Measurements from ENCODE around the gene SETDB2. TPM values are rescaled to one million over a fixed set of nuclear protein-coding genes. Genes with fewer than 3 reads are reported as not detected.
A peak's percentile ranks its signal among the peaks of the same experiment; 100 is the strongest.

The SETDB2 gene
- total and polyA plus RNA-seq, 4 experiments from 2014 or later, result 11.0 to 28.2 (median 21.6) TPM

DNA sequence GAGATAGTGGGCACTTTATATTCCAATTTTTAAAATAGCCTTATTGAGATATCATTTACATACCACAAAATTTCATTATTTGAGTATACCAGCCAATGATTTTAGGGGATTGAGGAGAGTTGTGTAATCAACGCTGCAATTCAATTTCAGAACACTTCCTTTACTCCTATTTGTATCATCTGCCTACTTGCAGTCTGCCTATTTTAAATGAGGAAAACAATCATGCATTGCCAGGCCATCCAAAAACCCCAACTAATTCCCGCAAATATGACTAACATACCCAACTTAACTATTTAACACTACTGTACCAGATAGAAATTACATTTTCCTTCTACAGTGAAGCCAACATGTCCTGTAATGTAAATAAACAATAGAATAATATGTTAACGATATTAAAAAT, 26.9 kb upstream of the SETDB2 start:
- CTCF ChIA-PET (ENCODE audit: partially characterized antibody), result interaction anchor here (0.8 kb wide), 1 partner anchor 29 kb away, joined by 3 read pairs; no protein-coding TSS in a partner anchor
- Mint-ChIP-seq H3K27me3 (peaks cover 0 to 2% of the 10 kb centered on the region in 2 donors), H3K9me3 (no peaks in the 10 kb centered on the region), H3K36me3 (peaks cover 0 to 8% of the 10 kb centered on the region in 2 donors), H3K4me3 (no peak overlapping the region), H3K27ac (no peak overlapping the region), H3K4me1 (no peaks in the 10 kb centered on the region)
- intact Hi-C loops (cut with micrococcal nuclease), result no loop called here
- Histone ChIP-seq H3K4me1 (ENCODE audit: insufficient read depth, low read length) (no peaks in the 10 kb centered on the region), H3K36me3 (ENCODE audit: insufficient read depth, low read length) (no peaks in the 10 kb centered on the region), H3K27me3 (ENCODE audit: insufficient read depth, low read length) (no peaks in the 10 kb centered on the region), H3K4me3 (ENCODE audit: low read length in 2 of 2) (no peak overlapping the region), H3K27ac (ENCODE audit: low read depth, low read length) (no peak overlapping the region), H3K9me3 (ENCODE audit: control insufficient read depth in 1 of 2, low read length in 2 of 2) (no peaks in the 10 kb centered on the region)
- DNase-seq, result no peak
- POLR2A ChIA-PET (ENCODE audit: partially characterized antibody), result no interaction called here

GRCh38 chr13:49418206-49418605, 25.9 kb upstream of the SETDB2 start:
- Mint-ChIP-seq H3K27ac (no peak overlapping the region), H3K9me3 (no peaks in the 10 kb centered on the region), H3K36me3 (peaks cover 0 to 2% of the 10 kb centered on the region in 2 donors), H3K27me3 (peaks cover 0 to 2% of the 10 kb centered on the region in 2 donors), H3K4me1 (no peaks in the 10 kb centered on the region), H3K4me3 (no peak overlapping the region)
- no peaks in the 10 kb centered on the region for H3K36me3 ChIP-seq (ENCODE audit: insufficient read depth, low read length)
- no peak overlapping the region for H3K4me3 ChIP-seq (ENCODE audit: low read length in 2 of 2)
- H3K27ac ChIP-seq (ENCODE audit: low read depth, low read length), result no peak overlapping the region
- H3K9me3 ChIP-seq (ENCODE audit: control insufficient read depth in 1 of 2, low read length in 2 of 2), result no peaks in the 10 kb centered on the region
- no peak for DNase-seq
- ChIA-PET POLR2A (ENCODE audit: partially characterized antibody) (no interaction called here), CTCF (ENCODE audit: partially characterized antibody) (interaction anchor here (0.8 kb wide), 1 partner anchor 28 kb away, joined by 3 read pairs; no protein-coding TSS in a partner anchor)
- H3K27me3 ChIP-seq (ENCODE audit: insufficient read depth, low read length), result no peaks in the 10 kb centered on the region
- H3K4me1 ChIP-seq (ENCODE audit: insufficient read depth, low read length), result no peaks in the 10 kb centered on the region
- intact Hi-C loops (cut with micrococcal nuclease), result no loop called here

DNA sequence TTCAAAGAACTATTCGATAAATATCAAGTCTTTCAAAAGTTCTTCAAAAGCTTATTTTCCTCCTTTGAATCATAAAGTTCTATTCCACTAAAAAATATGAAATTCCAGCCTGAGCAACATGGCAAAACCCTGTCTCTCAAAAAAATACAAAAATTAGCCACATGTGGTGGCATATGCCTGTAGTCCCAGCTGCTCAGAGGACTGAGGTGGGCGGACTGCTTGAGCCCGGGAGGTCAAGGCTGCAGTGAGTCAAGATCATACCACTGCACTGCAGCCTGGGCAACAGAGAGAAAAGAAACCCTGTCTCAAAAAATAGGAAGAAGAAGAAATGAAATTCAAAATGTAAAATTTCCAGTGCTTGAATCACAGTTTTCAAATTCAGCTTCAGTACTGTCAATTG, 24.8 kb upstream of the SETDB2 start:
- H3K9me3 Mint-ChIP-seq, result no peaks in the 10 kb centered on the region
- Histone ChIP-seq H3K4me3 (ENCODE audit: low read length in 2 of 2) (no peak overlapping the region), H3K27me3 (ENCODE audit: insufficient read depth, low read length) (no peaks in the 10 kb centered on the region), H3K27ac (ENCODE audit: low read depth, low read length) (no peak overlapping the region), H3K4me1 (ENCODE audit: insufficient read depth, low read length) (no peaks in the 10 kb centered on the region), H3K36me3 (ENCODE audit: insufficient read depth, low read length) (no peaks in the 10 kb centered on the region), H3K9me3 (ENCODE audit: control insufficient read depth in 1 of 2, low read length in 2 of 2) (no peaks in the 10 kb centered on the region)
- peaks cover 0 to 2% of the 10 kb centered on the region in 2 donors for H3K27me3 Mint-ChIP-seq
- ChIA-PET CTCF (ENCODE audit: partially characterized antibody) (interaction anchor here (2.2 kb wide), 1 partner anchor 187 kb away, joined by 9 read pairs; no protein-coding TSS in a partner anchor), POLR2A (ENCODE audit: partially characterized antibody) (no interaction called here)
- intact Hi-C loops (cut with micrococcal nuclease), result no loop called here
- H3K4me3 Mint-ChIP-seq, result no peak overlapping the region
- H3K36me3 Mint-ChIP-seq, result peaks cover 0 to 2% of the 10 kb centered on the region in 2 donors
- H3K27ac Mint-ChIP-seq, result no peak overlapping the region
- no peak for DNase-seq
- no peaks in the 10 kb centered on the region for H3K4me1 Mint-ChIP-seq

GRCh38 chr13:49421391-49421790, 22.7 kb upstream of the SETDB2 start:
- H3K4me1 Mint-ChIP-seq, result no peaks in the 10 kb centered on the region
- no peak overlapping the region for H3K27ac Mint-ChIP-seq
- peaks cover 0 to 2% of the 10 kb centered on the region in 2 donors for H3K36me3 Mint-ChIP-seq
- Histone ChIP-seq H3K9me3 (ENCODE audit: control insufficient read depth in 1 of 2, low read length in 2 of 2) (no peaks in the 10 kb centered on the region), H3K4me1 (ENCODE audit: insufficient read depth, low read length) (no peaks in the 10 kb centered on the region), H3K4me3 (ENCODE audit: low read length in 2 of 2) (no peak overlapping the region), H3K36me3 (ENCODE audit: insufficient read depth, low read length) (no peaks in the 10 kb centered on the region), H3K27me3 (ENCODE audit: insufficient read depth, low read length) (no peaks in the 10 kb centered on the region), H3K27ac (ENCODE audit: low read depth, low read length) (no peak overlapping the region)
- H3K27me3 Mint-ChIP-seq, result peaks cover 0 to 2% of the 10 kb centered on the region in 2 donors
- POLR2A ChIA-PET (ENCODE audit: partially characterized antibody), result no interaction called here
- intact Hi-C loops (cut with micrococcal nuclease), result loop anchor here (1.0 to 5.0 kb wide), 2 partner anchors 186 to 426 kb away; no protein-coding TSS in a partner anchor
- no peaks in the 10 kb centered on the region for H3K9me3 Mint-ChIP-seq
- CTCF ChIA-PET (ENCODE audit: partially characterized antibody), result interaction anchor here (0.9 to 2.2 kb wide), 3 partner anchors 10 to 185 kb away, joined by 3 to 9 read pairs (median 3); partner anchors contain the start of genes CAB39L and SETDB2
- DNase-seq, result peak in 4 of 5 donors; percentile 5 to 19 (median 13)
- no peak overlapping the region for H3K4me3 Mint-ChIP-seq

DNA sequence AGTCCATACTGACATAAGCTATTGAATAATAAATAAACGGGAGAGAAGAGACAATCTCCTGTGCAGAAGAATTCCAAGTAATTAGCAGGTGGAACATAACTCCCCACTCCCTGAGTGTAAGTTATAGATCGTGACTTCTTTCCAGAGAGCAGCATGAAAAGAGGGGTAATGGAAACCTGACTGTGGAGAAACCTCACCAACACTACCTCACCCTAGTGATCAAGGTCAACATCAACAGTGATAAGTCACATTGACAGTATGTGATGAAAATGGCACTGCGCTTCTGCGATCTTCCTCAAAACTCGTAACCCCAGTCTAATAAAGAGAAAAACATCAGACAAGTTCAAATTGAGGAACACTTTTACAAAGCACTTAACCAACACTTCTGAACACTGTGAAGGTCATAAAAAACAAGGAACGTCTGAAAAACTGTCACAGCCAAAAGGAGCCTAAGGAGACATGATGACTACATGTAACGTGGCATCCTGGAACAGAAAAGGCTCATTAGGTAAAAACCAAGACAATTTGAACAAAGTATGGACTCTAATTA, 20.0 kb upstream of the SETDB2 start:
- H3K27ac ChIP-seq (ENCODE audit: low read depth, low read length), result no peak overlapping the region
- no peak overlapping the region for H3K4me3 ChIP-seq (ENCODE audit: low read length in 2 of 2)
- POLR2A ChIA-PET (ENCODE audit: partially characterized antibody), result no interaction called here
- peaks cover 0 to 2% of the 10 kb centered on the region in 2 donors for H3K36me3 Mint-ChIP-seq
- peaks cover 0 to 2% of the 10 kb centered on the region in 2 donors for H3K27me3 Mint-ChIP-seq
- H3K9me3 Mint-ChIP-seq, result peaks cover 0 to 2% (median 0%) of the 10 kb centered on the region in 8 donors
- CTCF ChIA-PET (ENCODE audit: partially characterized antibody), result no interaction called here
- no peaks in the 10 kb centered on the region for H3K36me3 ChIP-seq (ENCODE audit: insufficient read depth, low read length)
- no peaks in the 10 kb centered on the region for H3K9me3 ChIP-seq (ENCODE audit: control insufficient read depth in 1 of 2, low read length in 2 of 2)
- H3K4me1 Mint-ChIP-seq, result no peaks in the 10 kb centered on the region
- intact Hi-C loops (cut with micrococcal nuclease), result loop anchor here (5.0 kb wide), 1 partner anchor 423 kb away; no protein-coding TSS in a partner anchor
- no peak for DNase-seq
- H3K27ac Mint-ChIP-seq, result peak overlapping the region in 1 of 7 donors; percentile 42
- no peak overlapping the region for H3K4me3 Mint-ChIP-seq
- no peaks in the 10 kb centered on the region for H3K4me1 ChIP-seq (ENCODE audit: insufficient read depth, low read length)
- no peaks in the 10 kb centered on the region for H3K27me3 ChIP-seq (ENCODE audit: insufficient read depth, low read length)

DNA sequence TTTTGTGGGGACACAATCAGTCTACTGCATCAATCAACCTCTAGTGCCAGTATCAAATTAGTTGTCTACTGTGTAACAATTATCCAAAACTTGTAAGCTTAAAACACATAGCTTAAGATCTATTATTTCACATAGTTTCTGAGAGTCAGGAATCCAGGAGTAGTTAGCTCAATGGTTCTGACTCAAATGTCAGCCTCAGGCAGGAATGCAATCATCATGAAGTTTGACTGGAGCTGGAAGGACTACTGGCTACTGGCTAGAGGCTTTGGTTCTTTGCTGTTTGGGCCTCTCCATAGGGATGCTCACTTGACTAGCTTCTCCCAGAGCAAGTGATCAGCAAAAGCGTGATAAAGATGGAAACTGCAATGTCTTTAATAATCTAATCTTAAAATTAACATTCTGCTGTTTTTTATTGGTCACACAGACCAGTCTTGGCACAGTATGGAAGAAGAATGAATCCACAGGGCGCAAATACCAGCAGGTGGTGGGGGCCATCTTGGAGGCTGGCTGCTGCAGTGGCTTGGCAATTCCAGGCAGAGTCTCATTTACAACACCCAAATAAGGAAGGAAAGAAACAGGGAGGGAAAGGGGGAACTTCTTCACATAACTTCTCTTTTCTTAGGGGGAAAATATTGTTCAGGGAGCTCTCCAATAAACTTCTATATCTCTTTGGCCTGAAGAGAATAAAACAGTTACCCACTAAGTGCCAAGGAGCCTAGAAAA, 15.9 kb upstream of the SETDB2 start:
- ChIA-PET CTCF (ENCODE audit: partially characterized antibody) (interaction anchor here (1.6 kb wide), 1 partner anchor 8 kb away, joined by 3 read pairs; no protein-coding TSS in a partner anchor), POLR2A (ENCODE audit: partially characterized antibody) (interaction anchor here (1.2 to 1.4 kb wide), 2 partner anchors 16 to 106 kb away, joined by 3 to 10 read pairs; partner anchors contain the start of genes CAB39L and SETDB2)
- Mint-ChIP-seq H3K27me3 (no peaks in the 10 kb centered on the region), H3K9me3 (peaks cover 0 to 2% (median 0%) of the 10 kb centered on the region in 8 donors), H3K4me1 (no peaks in the 10 kb centered on the region), H3K27ac (peak overlapping the region in 1 of 7 donors; percentile 1), H3K4me3 (no peak overlapping the region), H3K36me3 (peaks cover 5 to 9% of the 10 kb centered on the region in 2 donors)
- DNase-seq, result no peak
- Histone ChIP-seq H3K27ac (ENCODE audit: low read depth, low read length) (no peak overlapping the region), H3K4me1 (ENCODE audit: insufficient read depth, low read length) (no peaks in the 10 kb centered on the region), H3K4me3 (ENCODE audit: low read length in 2 of 2) (no peak overlapping the region), H3K9me3 (ENCODE audit: control insufficient read depth in 1 of 2, low read length in 2 of 2) (no peaks in the 10 kb centered on the region), H3K27me3 (ENCODE audit: insufficient read depth, low read length) (no peaks in the 10 kb centered on the region), H3K36me3 (ENCODE audit: insufficient read depth, low read length) (no peaks in the 10 kb centered on the region)
- intact Hi-C loops (cut with micrococcal nuclease), result no loop called here

GRCh38 chr13:49429121-49429520, 15.0 kb upstream of the SETDB2 start:
- Mint-ChIP-seq H3K27ac (no peak overlapping the region), H3K4me1 (no peaks in the 10 kb centered on the region), H3K36me3 (peaks cover 8 to 13% of the 10 kb centered on the region in 2 donors), H3K4me3 (no peak overlapping the region), H3K27me3 (no peaks in the 10 kb centered on the region), H3K9me3 (peaks cover 0 to 2% (median 0%) of the 10 kb centered on the region in 8 donors)
- DNase-seq, result no peak
- no peaks in the 10 kb centered on the region for H3K4me1 ChIP-seq (ENCODE audit: insufficient read depth, low read length)
- intact Hi-C loops (cut with micrococcal nuclease), result no loop called here
- no peaks in the 10 kb centered on the region for H3K27me3 ChIP-seq (ENCODE audit: insufficient read depth, low read length)
- no peak overlapping the region for H3K4me3 ChIP-seq (ENCODE audit: low read length in 2 of 2)
- POLR2A ChIA-PET (ENCODE audit: partially characterized antibody), result interaction anchor here (1.0 kb wide), 1 partner anchor 15 kb away, joined by 3 read pairs; the partner anchor contains the start of genes CAB39L and SETDB2
- H3K36me3 ChIP-seq (ENCODE audit: insufficient read depth, low read length), result no peaks in the 10 kb centered on the region
- CTCF ChIA-PET (ENCODE audit: partially characterized antibody), result no interaction called here
- no peaks in the 10 kb centered on the region for H3K9me3 ChIP-seq (ENCODE audit: control insufficient read depth in 1 of 2, low read length in 2 of 2)
- no peak overlapping the region for H3K27ac ChIP-seq (ENCODE audit: low read depth, low read length)

All from CD4-positive, alpha-beta memory T cell (primary cell).